HFFc6 (cell line): ENCODE results near the gene LENG1. TPM values are rescaled to one million over a fixed set of nuclear protein-coding genes. Genes with fewer than 3 reads are reported as not detected.

Source experiments
- DNase-seq: peaks from one replicate; pipeline ENCODE4 v3.0.0-alpha.2; 2018
- H3K27ac Mint-ChIP-seq: 2 replicates; pipeline ENCODE4 v1.8.0; 2020; ENCODE audit warnings: mild to moderate bottlenecking, mixed read lengths
- H3K27me3 Mint-ChIP-seq: 2 replicates; pipeline ENCODE4 v1.8.0; 2021; ENCODE audit warnings: mild to moderate bottlenecking, moderate library complexity, mixed read lengths; ENCODE audit not compliant: insufficient read depth
- H3K36me3 Mint-ChIP-seq: 2 replicates; pipeline ENCODE4 v1.8.0; 2021; ENCODE audit warnings: low read depth, mixed read lengths
- H3K4me1 Mint-ChIP-seq: 2 replicates; pipeline ENCODE4 v1.8.0; 2020; ENCODE audit warnings: low read depth, mixed read lengths
- H3K4me3 Mint-ChIP-seq: 2 replicates; pipeline ENCODE4 v1.8.0; 2020; ENCODE audit warnings: mild to moderate bottlenecking, moderate library complexity, mixed read lengths
- H3K9me3 Mint-ChIP-seq: 2 replicates; pipeline ENCODE4 v1.8.0; 2020; ENCODE audit warnings: mild to moderate bottlenecking, mixed read lengths
- CTCF ChIP-seq: fragments of 200-600 bp; sonication (generic); IDR thresholded peaks from 2 replicates; pipeline ENCODE4 v1.5.0; 2021; ENCODE audit warnings: antibody characterized with exemption, mild to moderate bottlenecking
- total RNA-seq, 6 experiments: library from RNA; stranded (reverse); fragmentation: NEBNext Ultra II Directional; extraction: Animal tissue kit (Norgen Biotek cat#: 25700); gene quantifications; 2 replicates in 1 of 6; 3 replicates in 5 of 6; pipeline ENCODE4 v1.2.3, GENCODE V29; 2021

Gene LENG1
- total RNA-seq, 6 experiments from 2014 or later: 3.7 to 7.6 (median 6.2) TPM

- no peak overlapping the region for H3K4me3 Mint-ChIP-seq
- peaks cover 37% of the 10 kb centered on the region for H3K36me3 Mint-ChIP-seq
- H3K27me3 Mint-ChIP-seq: peaks cover 20% of the 10 kb centered on the region
Measured at GRCh38 chr19:54206831-54207177, 47.3 kb upstream of the LENG1 start.

GRCh38 chr19:54206030-54206830, 46.7 kb upstream of the LENG1 start:
- DNase-seq: no peak
- H3K27me3 Mint-ChIP-seq: peaks cover 22% of the 10 kb centered on the region
- peaks cover 2% of the 10 kb centered on the region; the same call in 1 of the 2 replicates for H3K9me3 Mint-ChIP-seq
- no peak overlapping the region for H3K27ac Mint-ChIP-seq
- no peak for TF ChIP-seq CTCF
- peaks cover 42% of the 10 kb centered on the region for H3K36me3 Mint-ChIP-seq
- H3K4me1 Mint-ChIP-seq: peaks cover 86% of the 10 kb centered on the region
- no peak overlapping the region for H3K4me3 Mint-ChIP-seq

More at GRCh38 chr19:54206831-54207177, 47.3 kb upstream of the LENG1 start:
- H3K4me1 Mint-ChIP-seq: peaks cover 84% of the 10 kb centered on the region
- DNase-seq: no peak
- TF ChIP-seq CTCF: no peak
- H3K9me3 Mint-ChIP-seq: peaks cover 4% of the 10 kb centered on the region; the same call in 1 of the 2 replicates
- H3K27ac Mint-ChIP-seq: no peak overlapping the region

GRCh38 chr19:54204767-54205468, 45.4 kb upstream of the LENG1 start:
- no peak for DNase-seq
- Mint-ChIP-seq H3K36me3 (peaks cover 44% of the 10 kb centered on the region), H3K9me3 (peaks cover 4% of the 10 kb centered on the region; the same call in 1 of the 2 replicates), H3K4me1 (peaks cover 72% of the 10 kb centered on the region), H3K27ac (peak overlapping the region; percentile 56), H3K4me3 (peak overlapping the region; percentile 96), H3K27me3 (peaks cover 20% of the 10 kb centered on the region)
- TF ChIP-seq CTCF: no peak

- no peak for DNase-seq
- Mint-ChIP-seq H3K27ac (peak overlapping the region; percentile 97), H3K4me1 (peaks cover 60% of the 10 kb centered on the region), H3K9me3 (peaks cover 4% of the 10 kb centered on the region; the same call in 1 of the 2 replicates), H3K4me3 (peak overlapping the region; percentile 96), H3K36me3 (peaks cover 44% of the 10 kb centered on the region), H3K27me3 (peaks cover 9% of the 10 kb centered on the region)
- no peak for TF ChIP-seq CTCF
Measured at GRCh38 chr19:54203151-54203611, 43.7 kb upstream of the LENG1 start.

GRCh38 chr19:54201980-54202379, 42.5 kb upstream of the LENG1 start:
- Mint-ChIP-seq H3K27me3 (peaks cover 7% of the 10 kb centered on the region), H3K4me3 (peak overlapping the region; percentile 96), H3K9me3 (peaks cover 4% of the 10 kb centered on the region; the same call in 1 of the 2 replicates), H3K36me3 (peaks cover 44% of the 10 kb centered on the region), H3K27ac (peak overlapping the region; percentile 97), H3K4me1 (peaks cover 48% of the 10 kb centered on the region)
- no peak for TF ChIP-seq CTCF
- DNase-seq: no peak
